Putamen (tissue), 1 donor: ENCODE results near the gene COL27A1.
"Not testable (repeated sequence)": the region's sequence is repeated elsewhere in the genome, so short reads cannot be mapped to it uniquely, and the experiment has no call there.

Source experiments
- DNase-seq: peaks from one replicate; pipeline ENCODE4 v3.0.0-alpha.2; 2016; ENCODE audit warnings: low spot score

The COL27A1 gene

GRCh38 chr9:114308361-114308950, 153.1 kb downstream of the COL27A1 start:
- DNase-seq, result no peak

DNA sequence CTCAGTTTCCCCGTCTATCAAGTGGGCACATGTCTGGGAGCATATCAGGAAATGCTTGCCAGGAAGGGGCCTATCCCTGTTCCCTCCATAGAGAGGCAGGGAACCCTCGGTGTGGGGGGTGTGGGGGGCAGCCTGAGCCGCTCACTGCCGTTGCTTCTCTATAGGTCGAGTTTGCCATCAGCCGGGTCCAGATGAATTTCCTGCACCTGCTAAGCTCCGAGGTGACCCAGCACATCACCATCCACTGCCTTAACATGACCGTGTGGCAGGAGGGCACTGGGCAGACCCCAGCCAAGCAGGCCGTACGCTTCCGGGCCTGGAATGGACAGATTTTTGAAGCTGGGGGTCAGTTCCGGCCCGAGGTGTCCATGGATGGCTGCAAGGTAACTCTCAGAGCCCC, 153.8 kb downstream of the COL27A1 start:
- no peak for DNase-seq

DNA sequence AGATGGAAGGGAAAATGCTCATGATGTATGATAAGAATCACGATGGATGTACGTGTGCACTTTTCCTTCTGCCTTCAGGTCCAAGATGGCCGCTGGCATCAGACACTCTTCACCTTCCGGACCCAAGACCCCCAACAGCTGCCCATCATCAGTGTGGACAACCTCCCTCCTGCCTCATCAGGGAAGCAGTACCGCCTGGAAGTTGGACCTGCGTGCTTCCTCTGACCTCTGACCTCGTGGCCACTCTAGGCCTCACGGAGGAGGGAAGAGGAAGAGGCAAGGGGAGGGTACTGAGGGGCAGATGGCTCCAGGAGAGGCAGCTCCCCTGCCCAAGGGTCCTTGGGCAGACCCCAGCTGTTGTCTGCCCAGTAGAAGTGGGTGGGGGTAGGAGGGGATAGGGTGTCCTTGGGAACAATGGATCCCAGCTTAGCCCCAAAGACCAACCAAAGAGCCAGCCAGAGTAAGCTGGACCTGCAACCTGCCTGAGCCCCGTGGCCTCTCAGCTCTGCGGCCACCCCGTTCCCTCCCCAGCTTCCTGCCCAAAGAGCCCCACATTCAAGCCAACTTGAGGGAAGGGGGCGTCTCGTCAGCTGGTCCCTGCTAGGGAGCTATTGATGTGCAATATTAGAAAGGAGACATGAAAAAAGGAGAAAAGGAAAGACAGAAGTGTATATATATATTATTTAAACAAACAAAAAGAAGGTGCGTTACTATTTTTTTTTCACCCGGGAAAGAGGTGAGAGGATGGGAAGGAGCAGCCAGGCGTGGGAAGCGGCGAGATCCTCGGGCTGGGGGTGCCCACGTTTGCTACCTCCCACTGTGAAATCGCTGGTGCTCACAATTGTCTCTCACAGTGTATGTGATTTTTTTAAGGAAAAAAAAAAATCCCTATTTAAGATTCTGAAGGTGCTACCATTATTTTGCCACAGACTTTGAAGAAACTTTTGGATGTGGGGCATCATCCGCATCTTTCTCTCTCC, 155.4 kb downstream of the COL27A1 start:
- no peak for DNase-seq

DNA sequence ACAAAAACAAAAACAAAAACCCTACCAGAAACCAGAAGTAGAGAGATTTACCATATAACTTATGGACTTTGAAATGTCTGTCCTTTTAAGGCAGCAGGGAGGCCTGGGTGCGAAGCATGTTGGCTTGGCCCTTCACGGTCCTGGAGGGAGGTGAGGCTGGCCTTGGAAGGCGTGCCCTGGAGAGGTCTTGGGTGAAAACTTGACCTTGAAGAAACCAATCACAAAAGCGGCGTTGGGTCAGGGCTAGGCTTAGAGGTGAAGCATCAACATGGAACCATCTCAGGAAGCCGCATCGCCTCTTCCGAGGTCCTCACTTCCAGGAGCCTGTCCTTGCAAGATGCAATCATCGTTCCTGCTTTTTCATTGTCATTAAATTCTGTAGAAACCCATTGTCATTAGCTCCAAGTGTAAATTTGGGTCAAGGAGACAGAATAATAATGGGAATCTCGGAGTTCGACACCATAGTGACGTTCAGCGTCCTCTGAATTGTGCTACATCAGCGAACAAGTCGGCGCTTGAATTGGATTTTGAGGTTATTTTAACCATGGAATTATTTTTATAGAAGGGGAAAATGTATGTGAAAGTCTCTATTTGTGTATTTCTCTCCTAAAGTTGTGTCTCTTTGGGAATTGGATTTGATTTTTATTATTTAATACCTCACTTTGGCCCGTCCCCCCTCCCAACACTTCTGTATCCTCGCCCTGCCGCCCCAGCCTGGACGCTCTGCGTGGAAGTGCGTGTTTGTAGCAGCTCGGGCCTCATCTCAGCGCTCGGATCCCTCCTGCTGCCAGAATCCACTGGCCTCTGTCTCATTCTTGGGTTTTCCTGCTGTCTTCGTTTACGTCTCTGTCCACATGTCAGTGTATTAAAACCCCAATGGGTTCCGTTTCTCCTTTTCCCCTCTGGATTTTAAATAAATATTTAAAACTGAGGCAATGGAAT, 156.5 kb downstream of the COL27A1 start:
- DNase-seq, result no peak

GRCh38 chr9:114312513-114312875, 157.2 kb downstream of the COL27A1 start:
- no peak for DNase-seq

GRCh38 chr9:114313186-114313585, 157.8 kb downstream of the COL27A1 start:
- DNase-seq, result no peak

- no peak for DNase-seq
Measured at GRCh38 chr9:114314256-114314867, 159.0 kb downstream of the COL27A1 start.

DNA sequence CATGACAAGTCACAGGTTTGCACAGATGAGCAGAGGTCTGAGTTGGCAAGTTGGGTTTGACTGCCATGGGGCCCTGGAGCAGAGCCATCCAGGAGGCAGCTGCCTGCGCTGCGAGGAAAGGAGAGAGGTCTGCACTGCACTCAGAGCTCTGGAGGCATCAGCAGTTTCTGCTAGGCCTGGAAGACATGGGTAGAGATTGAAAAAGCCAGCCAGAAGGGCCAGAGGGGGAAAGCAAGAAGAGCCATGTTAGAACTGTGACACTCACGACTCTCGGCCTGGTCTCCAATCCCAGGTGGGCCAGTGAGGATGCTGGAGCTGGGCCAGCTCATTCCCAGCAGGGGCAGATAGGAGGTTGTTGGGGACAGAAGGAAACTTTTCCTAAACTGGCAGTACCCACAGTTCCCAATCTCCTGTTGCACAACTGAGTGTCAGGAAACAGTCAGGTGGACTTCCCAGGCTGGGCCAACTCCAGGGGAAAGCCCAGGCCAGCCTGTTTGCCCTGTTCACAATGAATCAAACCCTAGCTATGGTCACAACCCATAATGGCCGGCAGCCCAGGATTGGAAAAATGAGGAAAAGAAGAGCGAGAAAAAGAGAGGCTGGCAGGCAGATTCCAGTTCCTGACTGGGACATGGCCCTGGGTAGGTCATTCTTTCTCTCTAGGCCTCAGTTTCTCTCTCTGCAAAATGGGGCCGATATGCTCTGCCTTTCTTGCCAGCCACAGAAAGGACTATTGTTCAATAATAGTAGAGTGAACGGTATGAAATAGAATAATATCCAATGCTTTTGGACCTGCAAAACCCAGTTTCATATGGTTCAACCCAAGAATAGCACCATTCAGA, 159.8 kb downstream of the COL27A1 start:
- DNase-seq, result no peak

DNA sequence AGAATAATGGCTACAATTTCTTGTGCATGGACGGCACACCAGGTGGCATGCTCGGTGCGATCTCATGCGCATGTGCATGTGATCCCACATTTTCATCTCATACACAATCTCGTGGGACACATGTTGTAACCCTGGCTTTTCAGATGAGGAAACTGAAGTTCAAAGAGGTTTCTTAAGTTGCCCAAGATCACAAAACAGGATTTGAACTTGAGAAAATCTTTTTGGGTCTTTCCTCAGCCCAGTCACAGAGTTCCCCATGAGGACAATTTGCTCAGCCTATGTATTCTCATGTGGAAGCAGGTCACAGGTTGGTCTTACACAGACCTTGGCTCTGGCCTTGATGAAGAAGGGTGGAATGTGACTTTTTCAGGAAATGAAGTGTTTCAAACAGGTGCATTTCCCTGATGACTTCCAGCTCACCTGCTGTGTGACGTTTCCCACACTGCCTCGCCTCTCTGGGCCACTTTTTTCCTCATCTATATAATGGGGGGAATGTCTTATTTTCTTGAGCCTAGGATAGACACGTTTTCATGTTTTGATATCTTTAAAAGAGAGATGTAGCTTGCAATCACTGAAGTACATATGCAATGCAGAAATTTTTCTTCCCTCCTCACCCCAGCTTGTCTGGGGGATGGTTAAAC, 160.5 kb downstream of the COL27A1 start:
- no peak for DNase-seq

- DNase-seq, result no peak
Measured at GRCh38 chr9:114316605-114317230, 161.4 kb downstream of the COL27A1 start.

DNA sequence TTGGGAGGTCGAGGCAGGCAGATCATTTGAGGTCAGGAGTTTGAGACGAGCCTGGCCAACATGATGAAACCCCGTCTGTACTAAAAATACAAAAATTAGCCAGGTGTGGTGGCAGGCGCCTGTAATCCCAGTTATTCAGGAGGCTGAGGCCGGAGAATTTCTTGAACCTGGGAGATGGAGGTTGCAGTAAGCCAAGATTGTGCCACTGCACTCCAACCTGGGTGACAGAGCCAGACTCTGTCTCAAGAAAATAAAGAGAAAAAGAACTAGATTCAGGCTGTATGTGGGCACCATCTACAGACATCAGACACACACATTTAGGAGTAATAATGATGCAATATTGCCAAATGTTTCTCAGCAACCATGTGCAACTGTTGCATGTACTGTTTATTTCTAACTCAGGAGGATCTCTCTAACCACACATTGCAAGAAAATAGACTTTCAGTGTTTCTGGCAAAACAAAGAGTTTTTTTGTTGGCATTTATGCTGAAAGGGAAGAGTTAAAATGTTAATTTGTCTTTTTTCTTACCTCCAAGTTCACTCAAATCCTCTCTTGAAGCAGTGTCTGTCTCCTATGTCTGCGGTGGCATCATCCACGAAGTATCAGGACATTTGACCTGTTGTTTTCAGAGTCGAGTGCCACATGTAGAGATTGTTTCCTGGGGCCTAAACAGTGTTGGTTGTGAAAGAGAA, 162.5 kb downstream of the COL27A1 start:
- DNase-seq, result no peak

GRCh38 chr9:114318416-114318815, 163.1 kb downstream of the COL27A1 start:
- no peak for DNase-seq

GRCh38 chr9:114319147-114319546, 163.8 kb downstream of the COL27A1 start:
- DNase-seq, result peak; percentile 29

DNA sequence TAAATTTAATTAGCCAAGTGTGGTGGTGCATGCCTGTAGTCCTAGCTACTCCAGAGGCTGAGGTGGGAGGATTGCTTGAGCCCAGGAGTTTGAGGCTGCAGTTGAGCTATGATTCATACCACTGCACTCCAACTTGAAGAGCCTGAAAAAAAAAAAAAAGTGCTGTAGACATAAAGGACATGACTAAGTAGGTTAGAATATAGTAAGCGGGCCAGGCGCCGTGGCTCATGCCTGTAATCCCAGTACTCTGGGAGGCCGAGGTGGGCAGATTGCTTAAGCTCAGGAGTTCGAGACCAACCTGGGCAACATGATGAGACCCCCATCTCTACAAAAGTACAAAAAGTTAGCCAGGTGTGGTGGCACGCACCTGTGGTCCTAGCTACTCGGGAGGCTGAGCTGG, 165.4 kb downstream of the COL27A1 start:
- DNase-seq, result not testable (repeated sequence)

DNA sequence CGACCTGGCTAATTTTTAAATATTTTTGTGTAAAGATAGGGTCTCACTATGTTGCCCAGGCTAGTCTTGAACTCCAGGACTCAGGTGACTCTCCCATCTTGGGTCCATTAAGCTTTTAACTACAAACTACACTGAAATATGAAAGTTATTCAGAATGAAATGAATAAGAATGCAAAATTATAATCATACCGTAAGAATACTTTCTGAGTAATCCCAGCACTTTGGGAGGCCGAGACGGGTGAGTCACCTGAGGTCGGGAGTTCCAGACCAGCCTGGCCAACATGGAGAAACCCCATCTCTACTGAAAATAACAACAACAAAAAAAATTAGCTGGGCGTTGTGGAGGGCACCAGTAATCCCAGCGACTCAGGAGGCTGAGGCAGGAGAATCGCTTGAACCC, 166.4 kb downstream of the COL27A1 start:
- no peak for DNase-seq

DNA sequence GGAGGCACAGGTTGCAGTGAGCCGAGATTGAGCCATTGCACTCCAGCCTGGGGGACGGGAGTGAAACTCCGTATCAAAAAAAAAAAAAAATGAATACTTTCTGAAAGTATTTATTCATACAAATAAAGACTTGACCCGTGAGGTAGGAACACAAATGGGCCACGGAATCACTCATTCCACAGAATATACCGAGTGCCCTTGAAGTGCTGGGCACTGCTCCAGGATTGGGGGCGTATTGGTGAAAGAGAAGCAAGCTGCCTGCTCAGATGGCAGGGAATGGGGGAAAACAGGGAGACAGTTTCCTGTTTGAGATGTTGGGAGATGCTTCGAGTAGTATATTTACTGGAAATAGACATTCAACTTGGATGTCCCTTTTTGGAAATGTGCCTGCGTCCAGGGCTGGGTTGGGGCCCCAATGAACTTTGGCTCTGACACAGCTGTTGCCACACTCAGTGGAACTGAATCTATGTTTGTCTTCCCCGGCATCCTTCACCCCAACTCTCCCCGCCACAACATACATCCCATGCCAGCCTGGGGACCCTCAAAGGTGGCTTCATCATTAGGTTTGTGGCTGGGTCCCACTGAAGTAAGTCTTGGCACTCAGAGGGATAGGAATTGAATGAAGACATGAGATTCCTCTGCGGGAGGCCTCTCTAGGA, 167.0 kb downstream of the COL27A1 start:
- not testable (repeated sequence) for DNase-seq

DNA sequence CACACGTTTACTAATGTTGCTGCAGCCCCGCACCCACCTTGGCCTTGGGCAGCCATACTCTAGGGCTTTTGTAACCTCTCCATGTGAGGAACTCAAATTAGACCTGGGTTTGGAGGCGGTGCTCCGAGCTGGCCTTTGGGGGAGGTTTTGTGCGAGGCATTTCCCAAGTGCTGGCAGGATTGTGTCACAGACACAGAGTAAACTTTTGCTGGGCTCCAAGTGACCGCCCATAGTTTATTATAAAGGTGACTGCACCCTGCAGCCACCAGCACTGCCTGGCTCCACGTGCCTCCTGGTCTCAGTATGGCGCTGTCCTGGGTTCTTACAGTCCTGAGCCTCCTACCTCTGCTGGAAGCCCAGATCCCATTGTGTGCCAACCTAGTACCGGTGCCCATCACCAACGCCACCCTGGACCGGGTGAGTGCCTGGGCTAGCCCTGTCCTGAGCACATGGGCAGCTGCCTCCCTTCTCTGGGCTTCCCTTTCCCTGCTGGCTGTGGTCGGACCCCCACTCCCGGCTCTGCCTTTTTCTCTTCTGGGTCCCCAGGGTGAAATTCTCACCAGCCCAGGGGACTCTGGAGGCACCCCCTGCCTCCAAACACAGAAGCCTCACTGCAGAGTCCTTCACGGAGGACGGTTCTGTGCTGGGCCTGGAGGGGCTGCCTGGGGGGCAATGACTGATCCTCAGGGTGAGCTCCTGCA, 167.6 kb downstream of the COL27A1 start, which contains the start of gene ORM1:
Gene ORM1 (plus strand): TSS at position 268 of the 701 bp plus-strand sequence. CDS start 36 bp downstream, at position 304.
- not testable (repeated sequence) for DNase-seq

GRCh38 chr9:114323849-114324248, 168.5 kb downstream of the COL27A1 start:
- DNase-seq, result not testable (repeated sequence)
